ENCODE measurements around the gene HDAC4.

Gene HDAC4

DNA sequence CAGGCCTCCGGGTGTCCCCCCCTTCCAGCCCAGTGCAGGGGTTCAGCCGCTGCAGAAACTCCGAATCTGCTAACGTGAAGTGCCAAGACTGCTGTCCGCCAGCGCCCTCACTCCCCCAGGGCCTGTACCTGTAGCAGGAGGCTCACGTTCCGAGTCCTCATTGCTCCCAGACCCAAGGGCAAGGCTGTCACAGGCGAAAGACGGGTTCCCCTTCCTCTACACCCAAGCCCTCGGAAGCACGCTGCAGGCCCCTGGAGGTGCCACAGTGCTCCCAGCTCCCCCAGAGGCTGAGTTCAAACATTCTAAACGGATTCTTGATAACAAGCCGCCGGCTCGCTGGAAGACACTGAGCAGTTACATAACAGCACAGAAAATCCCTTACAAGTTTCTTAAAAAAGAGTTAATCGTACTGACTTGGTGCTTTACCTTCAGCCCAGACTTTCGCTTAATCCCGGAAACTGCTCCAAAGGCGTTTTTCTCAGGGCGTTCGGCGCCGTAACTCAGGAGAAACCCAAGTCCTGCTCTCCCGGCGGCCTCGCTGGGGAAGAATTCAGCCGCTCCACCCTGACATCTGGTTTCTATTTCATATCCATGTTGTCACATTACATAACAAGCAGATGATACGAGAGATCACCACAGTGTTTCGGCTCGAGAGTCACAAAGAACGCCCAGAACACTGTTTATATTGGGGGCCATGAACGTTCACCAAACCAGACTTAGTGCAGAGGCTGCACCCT, 92.0 kb downstream of the HDAC4 start:
- no peak overlapping the region for H3K27ac ChIP-seq (ENCODE audit: extremely low read depth, low read depth, low read length)
- CTCF ChIA-PET: no interaction called here
- POLR2A ChIA-PET: no interaction called here
- TF ChIP-seq OSR2 (tag by site-specific recombination; IDR thresholded peaks at IDR 0.05) (no peak), ZNF114 (tag by site-specific recombination; IDR thresholded peaks at IDR 0.05) (no peak), ZNF777 (tag by site-specific recombination; IDR thresholded peaks at IDR 0.05; ENCODE audit: borderline replicate concordance) (no peak), ZNF585B (tag by site-specific recombination; IDR thresholded peaks at IDR 0.05) (no peak), ZNF350 (tag by site-specific recombination; IDR thresholded peaks at IDR 0.05) (no peak), ZNF366 (tag by site-specific recombination; conservative IDR thresholded peaks at IDR 0.05) (no peak), SP7 (tag by site-specific recombination; IDR thresholded peaks at IDR 0.05) (no peak), ZNF626 (tag by site-specific recombination; IDR thresholded peaks at IDR 0.05) (no peak), ZNF202 (tag by site-specific recombination; IDR thresholded peaks at IDR 0.05; ENCODE audit: borderline replicate concordance) (no peak)
- TF ChIP-seq, protein P1, sequence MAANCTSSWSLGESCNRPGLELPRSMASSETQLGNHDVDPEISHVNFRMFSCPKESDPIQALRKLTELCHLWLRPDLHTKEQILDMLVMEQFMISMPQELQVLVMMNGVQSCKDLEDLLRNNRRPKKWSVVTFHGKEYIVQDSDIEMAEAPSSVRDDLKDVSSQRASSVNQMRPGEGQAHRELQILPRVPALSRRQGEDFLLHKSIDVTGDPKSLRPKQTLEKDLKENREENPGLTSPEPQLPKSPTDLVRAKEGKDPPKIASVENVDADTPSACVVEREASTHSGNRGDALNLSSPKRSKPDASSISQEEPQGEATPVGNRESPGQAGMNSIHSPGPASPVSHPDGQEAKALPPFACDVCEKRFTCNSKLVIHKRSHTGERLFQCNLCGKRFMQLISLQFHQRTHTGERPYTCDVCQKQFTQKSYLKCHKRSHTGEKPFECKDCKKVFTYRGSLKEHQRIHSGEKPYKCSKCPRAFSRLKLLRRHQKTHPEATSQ (tag by site-specific recombination; IDR thresholded peaks at IDR 0.05): no peak
- H3K4me1 ChIP-seq (ENCODE audit: control insufficient read depth, insufficient read depth, low read length): peaks cover 5% of the 10 kb centered on the region
- H3K9me3 ChIP-seq (ENCODE audit: control insufficient read depth, insufficient read depth, low read depth, low read length): no peaks in the 10 kb centered on the region
- no peak overlapping the region for H3K4me3 ChIP-seq (ENCODE audit: low read depth, low read length)
- H3K36me3 ChIP-seq (ENCODE audit: control insufficient read depth in 2 of 2, insufficient read depth in 1 of 2, low read length in 2 of 2): no peaks in the 10 kb centered on the region

DNA sequence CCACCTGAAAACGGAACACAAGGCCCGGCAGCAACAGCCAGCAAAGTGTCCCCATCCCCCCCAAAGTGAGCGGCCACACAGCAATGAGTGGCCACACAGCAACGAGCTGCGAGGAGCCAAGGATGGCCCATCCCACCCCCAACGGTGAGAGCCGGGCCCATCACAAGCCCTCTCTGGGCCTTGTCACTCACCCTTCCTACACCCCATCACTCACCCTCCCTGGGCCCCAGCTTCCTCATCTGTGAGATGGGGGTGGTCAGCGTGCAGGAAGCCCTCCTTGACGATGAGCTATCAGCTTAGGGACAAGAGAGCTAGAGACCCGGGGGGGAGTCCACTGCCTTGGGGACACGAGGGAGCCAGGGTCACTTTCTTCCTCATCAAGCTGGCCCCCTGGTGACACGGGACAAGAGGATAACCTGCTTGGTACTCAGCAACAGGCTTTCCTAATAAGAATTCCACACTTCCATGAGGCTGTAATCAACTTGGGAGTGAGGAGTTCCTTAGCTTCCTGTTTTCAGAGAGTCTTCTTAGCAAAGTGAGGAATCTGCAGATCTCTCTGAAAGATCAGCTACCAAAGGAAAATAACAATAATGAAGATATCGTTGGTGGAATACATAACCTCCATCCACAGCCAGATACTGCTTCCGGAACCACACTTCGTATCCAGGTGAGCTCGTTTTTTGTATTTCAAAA, 92.8 kb downstream of the HDAC4 start:
- Histone ChIP-seq H3K36me3 (ENCODE audit: control insufficient read depth in 2 of 2, insufficient read depth in 1 of 2, low read length in 2 of 2) (no peaks in the 10 kb centered on the region), H3K4me3 (ENCODE audit: low read depth, low read length) (no peak overlapping the region), H3K4me1 (ENCODE audit: control insufficient read depth, insufficient read depth, low read length) (peaks cover 5% of the 10 kb centered on the region), H3K9me3 (ENCODE audit: control insufficient read depth, insufficient read depth, low read depth, low read length) (no peaks in the 10 kb centered on the region), H3K27ac (ENCODE audit: extremely low read depth, low read depth, low read length) (no peak overlapping the region)
- CTCF ChIA-PET: no interaction called here
- POLR2A ChIA-PET: no interaction called here
- no peak for TF ChIP-seq ZNF140 (tag by site-specific recombination; IDR thresholded peaks at IDR 0.05)

DNA sequence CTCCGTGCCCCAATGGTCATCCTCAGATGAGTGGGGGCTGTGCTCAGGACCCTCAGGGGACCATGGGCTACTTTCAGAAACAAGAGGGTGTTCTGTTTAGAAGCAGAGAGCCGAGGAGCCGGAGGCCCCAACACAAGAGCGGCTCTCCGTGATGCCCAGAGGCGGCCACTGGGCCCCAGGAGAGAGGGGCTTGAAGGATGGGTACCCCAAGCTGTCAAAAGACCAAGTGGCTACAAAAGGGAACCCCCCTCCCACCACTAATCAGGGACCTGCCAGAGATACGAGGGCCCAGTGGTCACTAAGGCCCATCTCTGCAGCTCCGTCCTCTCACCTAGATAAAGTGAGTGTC, 93.6 kb downstream of the HDAC4 start:
- H3K9me3 ChIP-seq (ENCODE audit: control insufficient read depth, insufficient read depth, low read depth, low read length): no peaks in the 10 kb centered on the region
- H3K4me1 ChIP-seq (ENCODE audit: control insufficient read depth, insufficient read depth, low read length): peaks cover 5% of the 10 kb centered on the region
- H3K4me3 ChIP-seq (ENCODE audit: low read depth, low read length): no peak overlapping the region
- POLR2A ChIA-PET: no interaction called here
- H3K27ac ChIP-seq (ENCODE audit: extremely low read depth, low read depth, low read length): no peak overlapping the region
- TF ChIP-seq, protein P2, sequence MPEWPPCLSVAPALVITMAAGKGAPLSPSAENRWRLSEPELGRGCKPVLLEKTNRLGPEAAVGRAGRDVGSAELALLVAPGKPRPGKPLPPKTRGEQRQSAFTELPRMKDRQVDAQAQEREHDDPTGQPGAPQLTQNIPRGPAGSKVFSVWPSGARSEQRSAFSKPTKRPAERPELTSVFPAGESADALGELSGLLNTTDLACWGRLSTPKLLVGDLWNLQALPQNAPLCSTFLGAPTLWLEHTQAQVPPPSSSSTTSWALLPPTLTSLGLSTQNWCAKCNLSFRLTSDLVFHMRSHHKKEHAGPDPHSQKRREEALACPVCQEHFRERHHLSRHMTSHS (tag by site-specific recombination; IDR thresholded peaks at IDR 0.05): no peak
- no peak for TF ChIP-seq REPIN1 (tag by site-specific recombination; IDR thresholded peaks at IDR 0.05; ENCODE audit: low read depth)
- no peak for TF ChIP-seq YY1 (tag by site-specific recombination; IDR thresholded peaks at IDR 0.05)
- no peak for TF ChIP-seq KLF10 (tag by site-specific recombination; IDR thresholded peaks at IDR 0.05)
- TF ChIP-seq ZNF248 (tag by site-specific recombination; IDR thresholded peaks at IDR 0.05): no peak
- no peak for TF ChIP-seq BCL11A (tag by site-specific recombination; IDR thresholded peaks at IDR 0.05; ENCODE audit: low read depth)
- CTCF ChIA-PET: no interaction called here
- no peaks in the 10 kb centered on the region for H3K36me3 ChIP-seq (ENCODE audit: control insufficient read depth in 2 of 2, insufficient read depth in 1 of 2, low read length in 2 of 2)
